WTC11 (cell line): ENCODE results near the gene DNAI7.

Experiments
- ATF1 ChIP-seq: sonication (generic); formaldehyde crosslinking; IDR thresholded peaks from 2 replicates; pipeline ENCODE4 v1.8.1; 2023; ENCODE audit warnings: mild to moderate bottlenecking, moderate library complexity, missing genetic modification reagents
- ELF4 ChIP-seq: sonication (generic); formaldehyde crosslinking; IDR thresholded peaks from 2 replicates; pipeline ENCODE4 v1.8.1; 2022; ENCODE audit warnings: low read depth, mild to moderate bottlenecking, moderate library complexity, missing genetic modification reagents
- ERG ChIP-seq: fragments of 250-450 bp; sonication (Bioruptor Pico); IDR thresholded peaks from 2 replicates; pipeline ENCODE4 v1.8.0; 2021; ENCODE audit warnings: mild to moderate bottlenecking
- GABPB1 ChIP-seq: sonication (generic); formaldehyde crosslinking; IDR thresholded peaks from 2 replicates; pipeline ENCODE4 v1.8.1; 2023; ENCODE audit warnings: mild to moderate bottlenecking, missing genetic modification reagents
- JUN ChIP-seq: sonication (generic); formaldehyde crosslinking; IDR thresholded peaks from 2 replicates; pipeline ENCODE4 v1.8.0; 2023; ENCODE audit warnings: mild to moderate bottlenecking, missing genetic modification reagents
- MAX ChIP-seq: sonication (generic); formaldehyde crosslinking; IDR thresholded peaks from 2 replicates; pipeline ENCODE4 v1.8.0; 2022; ENCODE audit warnings: mild to moderate bottlenecking, missing genetic modification reagents
- MXD4 ChIP-seq: fragments of 250-450 bp; sonication (Bioruptor Pico); IDR thresholded peaks from 2 replicates; pipeline ENCODE4 v1.8.0; 2021; ENCODE audit warnings: mild to moderate bottlenecking, moderate library complexity, borderline replicate concordance
- RORB ChIP-seq: fragments of 250-450 bp; sonication (Bioruptor Pico); IDR thresholded peaks from 2 replicates; pipeline ENCODE4 v1.9.0; 2021; ENCODE audit warnings: mild to moderate bottlenecking
- SMAD3 ChIP-seq: sonication (generic); formaldehyde crosslinking; IDR thresholded peaks from 2 replicates; pipeline ENCODE4 v1.8.0; 2022; ENCODE audit warnings: missing genetic modification reagents, mild to moderate bottlenecking, borderline replicate concordance
- ZNF232 ChIP-seq: sonication (generic); formaldehyde crosslinking; IDR thresholded peaks from 2 replicates; pipeline ENCODE4 v1.8.0; 2022; ENCODE audit warnings: mild to moderate bottlenecking, missing genetic modification reagents
- ZNF396 ChIP-seq: fragments of 250-450 bp; sonication (Bioruptor Pico); IDR thresholded peaks from 2 replicates; pipeline ENCODE4 v1.8.0; 2021; ENCODE audit warnings: mild to moderate bottlenecking, moderate library complexity, borderline replicate concordance
- TF ChIP-seq, protein P1 (sequence below): fragments of 250-450 bp; sonication (Bioruptor Pico); IDR thresholded peaks from 2 replicates; pipeline ENCODE4 v1.9.0; 2021; ENCODE audit warnings: mild to moderate bottlenecking
- TF ChIP-seq, protein P2 (sequence below): fragments of 200-600 bp; IDR thresholded peaks from 2 replicates; pipeline ENCODE4 v1.8.0; 2022; ENCODE audit warnings: antibody characterized with exemption
- TF ChIP-seq, protein P3 (sequence below): sonication (generic); formaldehyde crosslinking; IDR thresholded peaks from 2 replicates; pipeline ENCODE4 v1.8.1; 2022; ENCODE audit warnings: low read depth, mild to moderate bottlenecking, moderate library complexity, missing genetic modification reagents, borderline replicate concordance

GRCh38 chr12:25194722-25195055 is 271 bp downstream of the DNAI7 start:
- TF ChIP-seq, protein P1, sequence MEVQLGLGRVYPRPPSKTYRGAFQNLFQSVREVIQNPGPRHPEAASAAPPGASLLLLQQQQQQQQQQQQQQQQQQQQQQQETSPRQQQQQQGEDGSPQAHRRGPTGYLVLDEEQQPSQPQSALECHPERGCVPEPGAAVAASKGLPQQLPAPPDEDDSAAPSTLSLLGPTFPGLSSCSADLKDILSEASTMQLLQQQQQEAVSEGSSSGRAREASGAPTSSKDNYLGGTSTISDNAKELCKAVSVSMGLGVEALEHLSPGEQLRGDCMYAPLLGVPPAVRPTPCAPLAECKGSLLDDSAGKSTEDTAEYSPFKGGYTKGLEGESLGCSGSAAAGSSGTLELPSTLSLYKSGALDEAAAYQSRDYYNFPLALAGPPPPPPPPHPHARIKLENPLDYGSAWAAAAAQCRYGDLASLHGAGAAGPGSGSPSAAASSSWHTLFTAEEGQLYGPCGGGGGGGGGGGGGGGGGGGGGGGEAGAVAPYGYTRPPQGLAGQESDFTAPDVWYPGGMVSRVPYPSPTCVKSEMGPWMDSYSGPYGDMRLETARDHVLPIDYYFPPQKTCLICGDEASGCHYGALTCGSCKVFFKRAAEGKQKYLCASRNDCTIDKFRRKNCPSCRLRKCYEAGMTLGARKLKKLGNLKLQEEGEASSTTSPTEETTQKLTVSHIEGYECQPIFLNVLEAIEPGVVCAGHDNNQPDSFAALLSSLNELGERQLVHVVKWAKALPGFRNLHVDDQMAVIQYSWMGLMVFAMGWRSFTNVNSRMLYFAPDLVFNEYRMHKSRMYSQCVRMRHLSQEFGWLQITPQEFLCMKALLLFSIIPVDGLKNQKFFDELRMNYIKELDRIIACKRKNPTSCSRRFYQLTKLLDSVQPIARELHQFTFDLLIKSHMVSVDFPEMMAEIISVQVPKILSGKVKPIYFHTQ (CRISPR knock-in tag), result no peak
- TF ChIP-seq GABPB1 (CRISPR knock-in tag) (no peak), ZNF232 (CRISPR knock-in tag) (no peak), ERG (CRISPR knock-in tag) (no peak), RORB (CRISPR knock-in tag) (no peak), ELF4 (CRISPR knock-in tag) (no peak), MXD4 (no peak), MAX (CRISPR knock-in tag) (no peak), ZNF396 (CRISPR knock-in tag) (no peak), SMAD3 (CRISPR knock-in tag) (no peak), JUN (CRISPR knock-in tag) (no peak), ATF1 (no peak)
- TF ChIP-seq, protein P2, sequence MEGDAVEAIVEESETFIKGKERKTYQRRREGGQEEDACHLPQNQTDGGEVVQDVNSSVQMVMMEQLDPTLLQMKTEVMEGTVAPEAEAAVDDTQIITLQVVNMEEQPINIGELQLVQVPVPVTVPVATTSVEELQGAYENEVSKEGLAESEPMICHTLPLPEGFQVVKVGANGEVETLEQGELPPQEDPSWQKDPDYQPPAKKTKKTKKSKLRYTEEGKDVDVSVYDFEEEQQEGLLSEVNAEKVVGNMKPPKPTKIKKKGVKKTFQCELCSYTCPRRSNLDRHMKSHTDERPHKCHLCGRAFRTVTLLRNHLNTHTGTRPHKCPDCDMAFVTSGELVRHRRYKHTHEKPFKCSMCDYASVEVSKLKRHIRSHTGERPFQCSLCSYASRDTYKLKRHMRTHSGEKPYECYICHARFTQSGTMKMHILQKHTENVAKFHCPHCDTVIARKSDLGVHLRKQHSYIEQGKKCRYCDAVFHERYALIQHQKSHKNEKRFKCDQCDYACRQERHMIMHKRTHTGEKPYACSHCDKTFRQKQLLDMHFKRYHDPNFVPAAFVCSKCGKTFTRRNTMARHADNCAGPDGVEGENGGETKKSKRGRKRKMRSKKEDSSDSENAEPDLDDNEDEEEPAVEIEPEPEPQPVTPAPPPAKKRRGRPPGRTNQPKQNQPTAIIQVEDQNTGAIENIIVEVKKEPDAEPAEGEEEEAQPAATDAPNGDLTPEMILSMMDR, result no peak
- TF ChIP-seq, protein P3, sequence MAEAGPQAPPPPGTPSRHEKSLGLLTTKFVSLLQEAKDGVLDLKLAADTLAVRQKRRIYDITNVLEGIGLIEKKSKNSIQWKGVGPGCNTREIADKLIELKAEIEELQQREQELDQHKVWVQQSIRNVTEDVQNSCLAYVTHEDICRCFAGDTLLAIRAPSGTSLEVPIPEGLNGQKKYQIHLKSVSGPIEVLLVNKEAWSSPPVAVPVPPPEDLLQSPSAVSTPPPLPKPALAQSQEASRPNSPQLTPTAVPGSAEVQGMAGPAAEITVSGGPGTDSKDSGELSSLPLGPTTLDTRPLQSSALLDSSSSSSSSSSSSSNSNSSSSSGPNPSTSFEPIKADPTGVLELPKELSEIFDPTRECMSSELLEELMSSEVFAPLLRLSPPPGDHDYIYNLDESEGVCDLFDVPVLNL (CRISPR knock-in tag), result no peak
